Right cardiac atrium (tissue), 5 donors: Measurements from ENCODE around the gene MYL6. TPM values are rescaled to one million over a fixed set of nuclear protein-coding genes. Genes with fewer than 3 reads are reported as not detected.
A peak's percentile ranks its signal among the peaks of the same experiment; 100 is the strongest.
"Not testable (repeated sequence)": the region's sequence is repeated elsewhere in the genome, so short reads cannot be mapped to it uniquely, and the experiment has no call there.

ENCODE experiments used
- ATAC-seq, 2 donors: fragments of 200-7000 bp; cut with Tn5 transposase; one replicate each; pipeline versions ENCODE4 v1.8.0 to v1.9.1; 2020; ENCODE audit warnings: moderate library complexity in 2 of 2, mild to moderate bottlenecking in 1 of 2
- DNase-seq, 3 donors: peaks; one replicate each; pipeline ENCODE4 v3.0.0-alpha.2; 2020
- H3K27ac ChIP-seq: one replicate; pipeline ENCODE4 v1.5.1; 2013; ENCODE audit warnings: mild to moderate bottlenecking, low read length, control low read depth, moderate library complexity
- H3K27me3 ChIP-seq: one replicate; pipeline ENCODE4 v1.6.1; 2013; ENCODE audit not compliant: control insufficient read depth, insufficient read depth
- H3K4me1 ChIP-seq: one replicate; pipeline ENCODE4 v1.6.1; 2013; ENCODE audit warnings: low read length; ENCODE audit not compliant: control insufficient read depth, insufficient read depth
- H3K4me3 ChIP-seq: one replicate; pipeline ENCODE4 v1.5.1; 2013; ENCODE audit warnings: low read length, control low read depth
- H3K9me3 ChIP-seq: one replicate; pipeline ENCODE4 v1.6.1; 2013; ENCODE audit warnings: low read length; ENCODE audit not compliant: control insufficient read depth
- WGBS: extraction: QIAGEN DNeasy Blood & Tissue Kit; methylation state at CpG from one replicate; pipeline ENCODE4 v1.1.7; 2013; 5-methylcytosine and 5-hydroxymethylcytosine counted together
- intact Hi-C, 4 donors: fragments of 100-400 bp; cut with DNase I; formaldehyde crosslinking; loops; one replicate each; pipeline versions ENCODE4 v1.11.0 to v1.14.0; 2022 to 2023
- polyA plus RNA-seq: library from polyadenylated mRNA; stranded (reverse); fragments of 200-250 nt; gene quantifications from one replicate; pipeline ENCODE4 v1.2.3, GENCODE V29; 2013
- total RNA-seq, 4 donors: library from RNA; stranded (reverse); fragmentation: NEBNext Ultra II Directional; extraction: Animal tissue kit (Norgen Biotek cat#: 25700); gene quantifications; one replicate each; pipeline ENCODE4 v1.2.1, GENCODE V29; 2021
- donor health status: healthy with polysubstance abuse.
- donor health status: DM: no; HTN: yes; CAD: no.
- donor health status: DM: no; HTN: no; CAD: no.
- donor health status: DM: no; HTN: yes; CAD: no; lungs with severe emphysema.
- donor health status: DM: yes; HTN: yes; CAD: no.

Gene MYL6
- total and polyA plus RNA-seq, 5 donors, result 592 to 1,178 (median 868) TPM

DNA sequence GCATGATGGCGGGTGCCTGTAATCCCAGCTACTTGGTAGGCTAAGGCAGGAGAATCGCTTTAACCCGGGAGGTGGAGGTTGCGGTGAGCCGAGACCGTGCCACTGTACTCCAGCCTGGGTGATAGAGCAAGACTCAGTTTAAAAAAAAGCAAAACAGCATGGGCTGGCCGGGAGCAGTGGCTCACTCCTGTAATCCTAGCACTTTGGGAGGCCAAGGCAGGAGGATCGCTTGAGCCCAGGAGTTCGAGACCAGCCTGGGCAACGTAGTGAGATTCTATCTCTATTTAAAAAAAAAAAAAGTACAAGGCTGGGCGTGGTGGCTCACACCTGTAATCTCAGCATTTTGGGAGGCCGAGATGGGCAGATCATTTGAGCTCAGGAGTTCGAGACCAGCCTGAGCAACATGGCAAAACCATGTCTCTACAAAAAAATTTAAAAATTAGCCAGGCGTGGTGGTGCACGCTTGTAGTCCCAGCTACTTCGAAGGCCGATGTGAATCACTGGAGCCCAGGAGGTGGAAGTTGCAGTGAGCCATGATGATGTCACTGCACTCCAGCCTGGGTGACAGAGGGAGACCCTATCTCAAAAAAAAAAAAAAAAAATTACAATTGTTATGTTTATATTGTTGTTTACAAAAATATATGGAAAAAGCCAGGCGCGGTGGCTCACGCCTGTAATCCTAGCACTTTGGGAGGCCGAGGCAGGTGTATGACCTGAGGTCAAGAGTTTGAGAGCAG lies 1.5 kb upstream of the MYL6 start:
- peak overlapping the region; percentile 59 for H3K27ac ChIP-seq
- not testable (repeated sequence) for H3K27me3 ChIP-seq, H3K9me3 ChIP-seq, H3K4me1 ChIP-seq, ATAC-seq
- WGBS, result 94% methylated on average over 21 of the region's 21 CpGs
- DNase-seq, result peak in 1 of 3 donors; percentile 37
- intact Hi-C loops, result loop anchor here in 1 of 4 donors (5.0 kb wide), 1 partner anchor 39 kb away; the partner anchor contains the start of genes RPL41 and ZC3H10
- peak overlapping the region; percentile 95 for H3K4me3 ChIP-seq

DNA sequence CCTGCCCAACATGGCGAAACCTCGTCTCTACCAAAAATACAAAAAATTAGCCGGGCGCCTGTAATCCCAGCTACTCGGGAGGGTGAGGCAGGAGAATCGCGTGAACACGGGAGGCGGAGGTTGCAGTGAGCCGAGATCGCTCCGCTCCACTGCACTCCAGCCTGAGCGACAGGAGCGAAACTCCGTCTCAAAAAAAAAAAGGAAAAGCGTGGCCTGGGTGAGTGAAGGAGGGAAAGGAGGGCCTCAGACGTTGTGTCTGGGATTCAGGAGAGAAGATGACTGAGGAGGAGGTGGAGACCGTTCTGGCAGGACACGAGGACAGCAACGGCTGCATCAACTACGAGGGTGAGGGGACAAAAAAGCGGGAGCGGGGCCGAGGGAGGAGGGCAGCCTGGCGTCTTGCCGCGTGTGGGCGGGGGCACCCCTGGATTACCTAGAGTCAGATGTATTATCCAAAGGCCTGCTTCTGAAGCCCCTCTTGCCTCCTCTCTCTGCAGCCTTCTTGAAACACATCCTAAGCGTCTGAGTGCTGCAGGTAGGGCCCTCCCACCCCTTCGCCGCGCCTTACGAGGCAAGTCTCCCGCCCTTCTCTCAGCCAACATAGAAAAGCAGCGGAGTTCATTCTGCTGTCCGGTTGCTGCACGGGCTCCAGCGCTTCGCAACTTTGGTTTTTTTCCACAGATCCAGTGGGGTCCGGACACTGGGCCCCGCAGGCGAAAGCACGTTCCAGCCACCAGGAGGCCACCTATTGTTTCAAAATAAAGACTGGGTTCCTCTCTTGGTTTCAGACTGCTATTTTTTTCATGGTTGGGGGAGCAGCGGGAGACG lies 744 bp upstream of the MYL6 start:
- Histone ChIP-seq H3K27me3 (no peaks in the 10 kb centered on the region), H3K4me3 (peak overlapping the region; percentile 95), H3K4me1 (peaks cover 7% of the 10 kb centered on the region), H3K27ac (peak overlapping the region; percentile 59), H3K9me3 (no peaks in the 10 kb centered on the region)
- DNase-seq (peak; percentile 80 to 90 (median 87)), ATAC-seq (peak; percentile 47 to 59)
- intact Hi-C loops, result loop anchor here in 1 of 4 donors (2.0 to 5.0 kb wide), 2 partner anchors 29 to 40 kb away; partner anchors contain the start of genes ESYT1, RPL41 and ZC3H10
- 6% methylated on average over 45 of the region's 45 CpGs for WGBS

DNA sequence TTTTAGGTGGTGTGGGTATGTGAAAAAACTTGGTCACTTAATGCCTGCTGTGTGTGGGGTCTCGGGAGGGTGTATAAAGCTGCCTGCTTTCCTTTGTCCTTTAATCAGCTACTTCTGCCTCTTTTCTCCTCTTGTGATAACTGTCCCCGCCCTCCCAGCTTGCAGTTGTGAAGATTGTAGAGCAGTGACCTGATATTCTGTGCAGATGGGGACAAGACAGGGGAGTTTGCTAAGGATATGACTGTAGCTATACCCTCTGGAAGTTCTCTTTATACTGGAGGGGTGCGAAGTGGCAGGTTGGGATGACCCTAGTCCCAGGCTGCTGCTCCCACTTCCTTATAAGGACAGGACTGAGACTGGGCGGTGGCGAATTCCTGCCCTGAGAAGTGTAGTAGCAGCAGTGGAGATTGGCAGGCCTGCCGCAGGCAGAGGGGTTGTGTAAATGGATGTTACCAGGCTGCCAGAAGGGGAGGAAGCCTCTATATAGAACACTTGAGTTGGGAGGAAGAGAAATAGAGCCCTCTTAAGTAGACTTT lies 835 bp downstream of the MYL6 start:
- no peaks in the 10 kb centered on the region for H3K27me3 ChIP-seq
- DNase-seq (peak; percentile 89 to 95 (median 90)), ATAC-seq (peak; percentile 76 to 78)
- peak overlapping the region; percentile 87 for H3K27ac ChIP-seq
- H3K9me3 ChIP-seq, result no peaks in the 10 kb centered on the region
- H3K4me3 ChIP-seq, result peak overlapping the region; percentile 95
- under 1% methylated on average over 6 of the region's 6 CpGs for WGBS
- peaks cover 4% of the 10 kb centered on the region for H3K4me1 ChIP-seq
- intact Hi-C loops, result loop anchor here in 1 of 4 donors (2.0 to 5.0 kb wide), 2 partner anchors 30 to 42 kb away; partner anchors contain the start of genes ESYT1, RPL41 and ZC3H10

DNA sequence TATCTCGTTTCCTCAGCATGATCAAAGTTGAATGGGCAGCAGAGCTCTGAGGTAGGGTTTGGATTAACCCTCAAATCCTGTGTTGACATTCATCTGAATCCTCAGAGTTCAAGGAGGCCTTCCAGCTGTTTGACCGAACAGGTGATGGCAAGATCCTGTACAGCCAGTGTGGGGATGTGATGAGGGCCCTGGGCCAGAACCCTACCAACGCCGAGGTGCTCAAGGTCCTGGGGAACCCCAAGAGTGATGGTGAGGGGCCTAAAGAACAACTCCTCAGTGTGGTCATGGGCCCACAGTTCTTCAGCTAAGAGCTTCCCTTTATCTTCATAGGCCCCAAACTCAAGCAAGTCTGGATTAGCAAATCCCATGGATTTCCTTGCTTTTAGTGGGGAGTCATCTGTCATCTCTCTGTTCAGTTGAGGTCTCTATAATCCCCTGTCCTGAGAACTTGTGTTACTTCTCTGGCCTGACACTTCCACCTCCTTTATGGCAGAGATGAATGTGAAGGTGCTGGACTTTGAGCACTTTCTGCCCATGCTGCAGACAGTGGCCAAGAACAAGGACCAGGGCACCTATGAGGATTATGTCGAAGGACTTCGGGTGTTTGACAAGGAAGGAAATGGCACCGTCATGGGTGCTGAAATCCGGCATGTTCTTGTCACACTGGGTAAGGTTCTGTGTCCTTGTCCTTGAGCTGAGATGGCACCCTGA lies 1.5 kb downstream of the MYL6 start:
- 11% methylated on average over 8 of the region's 8 CpGs for WGBS
- H3K4me3 ChIP-seq, result peak overlapping the region; percentile 95
- intact Hi-C loops, result loop anchor here in 2 of 4 donors (2.0 to 5.0 kb wide), 3 partner anchors 31 to 42 kb away; partner anchors contain the start of genes ESYT1 (in 1 of the 2), RPL41 (in 1 of the 2) and ZC3H10 (in 1 of the 2)
- H3K27ac ChIP-seq, result peak overlapping the region; percentile 87
- no peak for ATAC-seq
- H3K9me3 ChIP-seq, result no peaks in the 10 kb centered on the region
- no peak for DNase-seq
- H3K4me1 ChIP-seq, result peaks cover 4% of the 10 kb centered on the region
- no peaks in the 10 kb centered on the region for H3K27me3 ChIP-seq

DNA sequence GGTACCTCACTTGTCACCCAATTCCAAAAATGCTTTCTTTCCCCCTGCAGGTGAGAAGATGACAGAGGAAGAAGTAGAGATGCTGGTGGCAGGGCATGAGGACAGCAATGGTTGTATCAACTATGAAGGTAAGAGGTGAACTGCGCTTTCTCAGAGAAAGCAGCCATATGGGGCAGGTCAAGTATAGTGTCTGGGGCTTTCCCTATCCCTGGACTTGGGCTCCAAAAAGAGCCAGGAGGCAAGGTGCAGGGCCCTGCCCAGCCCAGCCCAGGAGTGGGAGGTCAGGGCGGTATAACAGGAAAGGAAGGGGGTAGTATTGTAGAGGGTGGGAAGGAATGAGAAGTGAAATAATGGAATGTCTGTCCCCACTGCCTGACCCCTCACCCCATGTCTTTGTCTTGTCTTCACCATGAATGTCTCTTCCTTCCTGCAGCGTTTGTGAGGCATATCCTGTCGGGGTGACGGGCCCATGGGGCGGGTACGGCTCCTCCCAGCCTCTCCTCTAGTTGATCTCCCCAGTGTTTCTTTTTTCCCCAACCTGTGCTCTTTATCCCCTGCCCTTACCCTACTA lies 2.1 kb downstream of the MYL6 start:
- Histone ChIP-seq H3K4me3 (peak overlapping the region; percentile 95), H3K27ac (peak overlapping the region; percentile 87), H3K4me1 (peaks cover 4% of the 10 kb centered on the region), H3K27me3 (no peaks in the 10 kb centered on the region), H3K9me3 (no peaks in the 10 kb centered on the region)
- no peak for DNase-seq
- intact Hi-C loops, result loop anchor here in 1 of 4 donors (5.0 kb wide), 1 partner anchor 38 kb away; no protein-coding TSS in a partner anchor
- peak in 1 of 2 donors; percentile 2 for ATAC-seq
- 11% methylated on average over 7 of the region's 7 CpGs for WGBS

DNA sequence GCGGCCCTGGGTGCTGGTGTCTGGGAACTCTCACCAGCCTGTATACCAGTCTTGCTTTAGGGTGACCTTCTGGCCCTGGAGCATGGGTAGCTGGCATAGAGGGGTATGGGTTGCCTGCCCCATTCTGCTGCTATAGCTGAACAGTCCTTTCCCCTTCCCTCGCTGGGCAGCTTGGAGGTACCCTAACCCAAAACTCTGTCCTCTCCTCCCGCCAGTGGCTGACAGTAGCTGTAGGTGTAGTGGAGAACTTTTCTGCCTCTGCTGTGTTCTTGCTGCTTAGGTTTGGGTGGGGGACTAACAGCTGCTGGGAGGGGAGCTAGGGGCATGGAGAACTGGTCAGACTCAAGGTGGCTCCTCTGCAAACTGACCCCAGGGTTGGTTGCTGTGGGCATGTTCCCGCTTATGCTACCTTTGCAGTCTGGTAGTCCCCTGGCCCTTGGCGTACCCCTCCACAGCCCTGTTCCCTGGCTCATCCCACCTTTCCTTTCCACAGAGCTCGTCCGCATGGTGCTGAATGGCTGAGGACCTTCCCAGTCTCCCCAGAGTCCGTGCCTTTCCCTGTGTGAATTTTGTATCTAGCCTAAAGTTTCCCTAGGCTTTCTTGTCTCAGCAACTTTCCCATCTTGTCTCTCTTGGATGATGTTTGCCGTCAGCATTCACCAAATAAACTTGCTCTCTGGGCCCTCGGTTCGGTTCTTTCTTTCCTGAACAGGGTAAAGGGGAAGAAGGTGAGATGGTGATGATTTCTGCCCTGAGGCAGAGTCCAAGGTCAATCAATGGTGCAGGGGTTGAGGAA lies 2.9 kb downstream of the MYL6 start:
- intact Hi-C loops, result loop anchor here in 1 of 4 donors (5.0 kb wide), 1 partner anchor 39 kb away; no protein-coding TSS in a partner anchor
- Histone ChIP-seq H3K9me3 (no peaks in the 10 kb centered on the region), H3K27me3 (no peaks in the 10 kb centered on the region), H3K27ac (peak overlapping the region; percentile 87), H3K4me3 (peak overlapping the region; percentile 95), H3K4me1 (peaks cover 4% of the 10 kb centered on the region)
- ATAC-seq (no peak), DNase-seq (no peak)
- 47% methylated on average over 11 of the region's 11 CpGs for WGBS

DNA sequence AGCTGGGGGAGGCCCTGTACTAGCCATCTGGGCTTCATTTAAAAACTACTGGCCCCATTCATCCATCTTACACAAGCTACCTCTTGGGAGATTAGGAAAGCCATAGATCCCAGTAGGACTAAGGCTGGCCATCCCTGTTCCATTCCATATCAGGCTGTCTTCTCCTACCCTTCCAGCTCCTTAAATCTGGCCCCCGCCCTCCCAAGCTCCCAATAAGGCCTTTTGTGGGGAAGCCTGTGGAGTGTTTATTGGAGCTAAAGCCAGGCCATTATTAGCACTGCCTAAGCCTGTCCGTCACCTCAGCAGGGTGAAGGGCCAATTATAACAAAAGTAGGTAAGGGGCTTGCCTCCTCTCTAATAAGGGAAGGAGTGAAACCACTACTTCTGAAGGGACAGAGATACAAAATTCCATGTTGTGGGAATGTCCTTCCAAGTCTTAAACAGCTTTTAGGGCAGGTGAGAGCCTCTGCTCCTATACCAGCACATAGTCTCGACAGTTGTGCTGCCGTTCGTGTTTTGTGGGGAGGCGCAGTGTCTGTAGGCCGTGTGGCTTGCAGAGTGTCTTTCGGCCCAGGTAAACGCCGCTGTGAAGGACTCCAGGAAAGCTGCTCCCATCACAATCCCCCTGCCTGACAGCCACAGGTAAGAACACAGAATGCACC lies 3.7 kb downstream of the MYL6 start:
- Histone ChIP-seq H3K9me3 (no peaks in the 10 kb centered on the region), H3K4me1 (peaks cover 4% of the 10 kb centered on the region), H3K4me3 (no peak overlapping the region), H3K27ac (peak overlapping the region; percentile 15), H3K27me3 (no peaks in the 10 kb centered on the region)
- intact Hi-C loops, result loop anchor here in 1 of 4 donors (5.0 kb wide), 1 partner anchor 40 kb away; no protein-coding TSS in a partner anchor
- no peak for ATAC-seq
- no peak for DNase-seq
- 66% methylated on average over 10 of the region's 10 CpGs for WGBS

DNA sequence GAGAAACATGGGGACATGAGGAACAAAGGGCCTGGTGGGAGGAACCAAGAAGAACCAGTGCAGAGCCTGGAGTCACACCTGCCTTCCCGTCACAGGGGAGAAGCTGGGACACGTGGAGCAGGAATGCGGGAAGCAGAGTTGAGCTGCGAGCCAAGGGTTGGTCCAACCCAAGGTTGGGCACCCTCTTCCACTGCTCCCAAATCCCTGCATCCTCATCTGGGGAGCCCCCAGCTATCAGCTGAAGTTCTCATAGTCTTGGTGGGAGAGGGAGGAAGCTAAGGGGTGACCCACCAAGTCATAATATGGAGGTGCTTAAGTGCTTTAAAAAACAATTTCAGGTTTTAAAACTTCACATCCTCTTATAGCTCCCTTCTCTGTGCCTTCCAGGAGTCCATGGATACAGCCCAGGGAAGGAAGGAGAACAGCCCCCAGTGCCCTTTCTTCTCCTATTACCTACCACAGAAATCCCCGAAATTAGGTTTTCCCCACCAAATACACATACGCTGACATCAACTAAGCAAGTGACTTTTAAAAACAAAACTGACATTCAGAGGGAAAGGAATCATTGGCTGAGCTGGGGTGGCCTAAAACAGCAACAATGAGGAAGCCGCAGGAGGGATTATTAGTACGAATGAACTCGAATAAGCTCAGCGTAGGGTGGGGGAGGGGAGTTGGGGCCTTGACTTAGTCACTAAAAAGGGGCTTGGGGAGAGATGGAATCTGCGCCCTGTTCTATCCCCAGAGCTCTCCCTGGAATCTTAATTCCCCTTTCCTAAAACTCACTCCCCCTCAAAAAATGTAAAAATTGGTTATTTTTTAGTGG lies 4.5 kb downstream of the MYL6 start:
- H3K27me3 ChIP-seq, result no peaks in the 10 kb centered on the region
- intact Hi-C loops, result loop anchor here in 1 of 4 donors (5.0 kb wide), 1 partner anchor 40 kb away; no protein-coding TSS in a partner anchor
- 49% methylated on average over 11 of the region's 11 CpGs for WGBS

More for the DNA sequence above, 4.5 kb downstream of the MYL6 start:
- DNase-seq (no peak), ATAC-seq (no peak)
- no peaks in the 10 kb centered on the region for H3K9me3 ChIP-seq
- peaks cover 4% of the 10 kb centered on the region for H3K4me1 ChIP-seq
- H3K27ac ChIP-seq, result no peak overlapping the region
- no peak overlapping the region for H3K4me3 ChIP-seq
